Activated naive CD4-positive, alpha-beta T cell treated with anti-CD3 and anti-CD28 coated beads, Interleukin-2, amount 50 U/mL, for 16 hours (primary cell): ENCODE data around the gene CENPM.
A peak's percentile ranks its signal among the peaks of the same experiment; 100 is the strongest.

ENCODE experiments used
- DNase-seq: peaks from one replicate; pipeline ENCODE4 v3.0.0-alpha.2; 2020

The CENPM gene

DNA sequence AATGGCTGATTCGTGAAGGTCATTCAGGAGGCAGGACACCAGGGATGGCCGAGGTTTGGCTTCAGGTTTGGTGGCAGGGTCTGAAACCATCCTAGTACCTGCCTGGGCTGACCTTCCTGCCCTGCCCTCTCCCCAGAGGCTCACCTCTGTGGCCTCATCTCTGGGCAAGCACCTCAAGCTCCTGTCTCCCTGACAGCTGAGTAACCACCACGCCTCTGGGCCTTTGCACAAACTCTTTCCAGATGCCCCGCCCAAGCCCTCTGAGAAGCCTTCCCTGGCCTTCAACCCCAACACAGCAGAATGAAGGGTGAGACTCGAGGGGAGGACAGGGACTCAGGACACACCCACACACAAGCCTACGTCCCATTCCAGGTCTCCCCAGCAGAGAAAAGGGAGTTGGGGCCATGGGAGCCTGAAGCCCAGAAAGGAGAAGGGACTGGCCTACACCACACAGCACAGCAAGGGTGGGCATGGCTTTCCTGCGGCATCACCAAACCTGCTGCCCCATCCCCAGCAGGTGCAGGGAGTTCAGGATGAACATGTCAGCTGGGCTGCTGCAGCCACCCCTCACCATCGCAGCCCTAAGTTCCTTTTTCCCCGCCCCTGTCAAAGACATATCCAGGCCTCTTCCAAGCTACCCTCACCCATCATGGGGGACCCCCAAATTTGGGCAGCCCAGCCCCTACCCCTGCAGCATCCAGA lies 34.5 kb downstream of the CENPM start:
- no peak for DNase-seq

DNA sequence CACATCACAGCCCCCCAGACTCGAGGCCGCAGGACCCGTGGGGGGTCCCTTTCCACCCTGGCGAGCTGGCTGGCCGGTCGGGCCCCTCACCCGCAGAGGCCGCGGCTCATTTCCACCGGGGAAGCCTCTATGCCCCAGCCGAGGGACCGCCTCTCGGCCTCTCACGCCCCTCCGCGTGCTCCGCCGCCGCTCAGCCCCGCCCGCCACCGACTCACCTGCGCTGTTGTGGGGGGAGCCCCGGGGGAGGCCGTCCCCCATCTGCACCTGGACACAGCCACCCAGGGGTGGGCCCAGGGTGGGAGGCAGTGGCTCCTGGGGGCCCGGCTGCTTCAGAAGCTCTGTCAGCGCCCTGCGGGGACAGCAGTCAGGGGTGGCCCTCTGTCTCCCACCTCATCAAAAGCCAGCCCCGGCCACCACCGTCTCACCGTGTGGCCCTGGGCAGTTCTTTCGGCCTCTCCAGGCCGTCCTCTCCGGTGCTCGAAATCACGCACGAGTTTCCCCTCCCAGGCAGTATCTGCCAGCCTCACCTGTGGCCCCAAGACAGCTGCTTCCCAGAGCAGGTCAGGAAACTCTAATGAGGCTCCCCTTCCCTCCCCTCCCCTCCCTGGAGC lies 35.8 kb downstream of the CENPM start:
- DNase-seq: no peak

DNA sequence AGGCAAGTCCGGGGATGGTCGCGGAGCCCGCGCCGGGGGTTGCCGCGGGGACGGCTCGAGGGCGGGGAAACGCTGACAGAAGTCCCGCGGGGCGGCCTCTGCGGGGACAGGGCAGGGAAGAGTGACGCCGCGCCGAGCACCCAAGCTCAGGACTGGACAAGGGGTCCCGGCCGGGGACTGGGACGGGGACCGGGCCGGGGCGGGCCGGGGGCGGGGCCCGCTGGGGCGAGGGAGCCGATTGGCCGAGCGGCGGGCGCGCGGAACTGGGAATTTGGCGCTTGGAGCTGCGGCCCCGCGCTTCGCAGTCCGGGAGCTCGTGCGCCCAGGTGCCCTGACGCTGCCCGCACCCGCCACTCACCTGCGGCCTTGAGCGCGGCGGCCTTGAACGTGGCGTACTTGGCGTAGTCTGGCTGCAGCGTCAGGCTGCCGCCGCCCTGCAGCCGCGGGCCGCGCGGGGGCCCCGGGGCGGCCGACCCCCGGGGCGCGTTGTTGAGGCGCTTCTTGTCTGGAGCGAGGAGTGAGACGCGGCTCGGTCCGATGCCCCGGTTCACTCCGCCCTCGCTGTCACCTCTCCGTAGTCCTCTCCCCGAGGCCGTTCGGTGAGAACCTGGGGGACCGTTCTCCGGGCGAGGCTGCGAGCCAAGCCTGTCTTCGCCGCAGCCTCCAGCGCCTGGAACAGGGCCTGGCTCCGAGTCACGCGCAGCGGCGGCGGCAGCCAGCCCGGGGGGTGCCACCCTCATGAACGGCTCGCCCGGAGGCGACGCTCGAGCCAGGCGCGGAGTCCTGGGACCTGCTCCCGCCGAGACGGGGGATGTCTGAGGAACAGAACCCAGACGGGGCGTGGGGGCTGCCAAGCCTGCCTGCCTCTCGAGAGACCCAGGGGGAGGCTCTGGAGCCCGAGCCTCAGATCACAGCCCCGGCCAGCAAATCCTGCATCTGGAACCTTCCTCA lies 36.6 kb downstream of the CENPM start:
- DNase-seq: peak; percentile 48

DNA sequence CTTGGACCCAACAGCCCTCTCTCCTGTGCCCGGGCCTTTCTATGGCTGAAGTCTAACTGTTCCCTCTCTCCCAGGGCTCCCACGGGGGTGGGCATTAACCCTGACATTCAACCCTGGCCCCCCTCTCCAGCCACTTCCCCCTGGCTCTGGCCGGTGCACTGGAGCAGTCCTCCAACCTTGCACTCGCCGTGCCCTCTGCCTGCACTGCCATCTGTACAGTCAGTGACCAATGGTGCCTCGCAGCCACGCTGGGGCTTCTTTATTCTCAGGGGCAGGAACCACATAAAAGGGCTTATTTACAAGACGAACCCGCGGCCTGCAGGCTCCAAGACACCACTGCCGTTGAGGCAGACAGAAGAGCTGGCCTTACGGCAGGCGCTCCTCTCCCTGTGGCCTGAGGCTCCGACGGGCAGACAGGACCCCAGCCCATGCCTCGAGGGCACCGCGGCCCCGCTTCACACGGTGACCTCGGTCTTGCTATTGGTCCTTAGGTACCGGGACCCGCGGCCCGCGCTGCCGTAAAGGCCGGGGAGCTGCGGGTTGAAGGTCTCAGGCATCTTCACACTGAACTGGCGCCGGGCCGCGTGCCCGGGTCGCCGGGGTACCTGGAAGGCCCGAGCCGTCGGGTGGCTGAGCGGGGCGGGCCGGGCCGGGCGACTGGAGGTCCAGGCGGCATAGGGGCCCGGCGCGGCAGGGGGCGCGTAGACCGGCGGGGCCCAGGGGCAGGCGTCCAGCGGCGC lies 37.5 kb downstream of the CENPM start:
- DNase-seq: no peak

DNA sequence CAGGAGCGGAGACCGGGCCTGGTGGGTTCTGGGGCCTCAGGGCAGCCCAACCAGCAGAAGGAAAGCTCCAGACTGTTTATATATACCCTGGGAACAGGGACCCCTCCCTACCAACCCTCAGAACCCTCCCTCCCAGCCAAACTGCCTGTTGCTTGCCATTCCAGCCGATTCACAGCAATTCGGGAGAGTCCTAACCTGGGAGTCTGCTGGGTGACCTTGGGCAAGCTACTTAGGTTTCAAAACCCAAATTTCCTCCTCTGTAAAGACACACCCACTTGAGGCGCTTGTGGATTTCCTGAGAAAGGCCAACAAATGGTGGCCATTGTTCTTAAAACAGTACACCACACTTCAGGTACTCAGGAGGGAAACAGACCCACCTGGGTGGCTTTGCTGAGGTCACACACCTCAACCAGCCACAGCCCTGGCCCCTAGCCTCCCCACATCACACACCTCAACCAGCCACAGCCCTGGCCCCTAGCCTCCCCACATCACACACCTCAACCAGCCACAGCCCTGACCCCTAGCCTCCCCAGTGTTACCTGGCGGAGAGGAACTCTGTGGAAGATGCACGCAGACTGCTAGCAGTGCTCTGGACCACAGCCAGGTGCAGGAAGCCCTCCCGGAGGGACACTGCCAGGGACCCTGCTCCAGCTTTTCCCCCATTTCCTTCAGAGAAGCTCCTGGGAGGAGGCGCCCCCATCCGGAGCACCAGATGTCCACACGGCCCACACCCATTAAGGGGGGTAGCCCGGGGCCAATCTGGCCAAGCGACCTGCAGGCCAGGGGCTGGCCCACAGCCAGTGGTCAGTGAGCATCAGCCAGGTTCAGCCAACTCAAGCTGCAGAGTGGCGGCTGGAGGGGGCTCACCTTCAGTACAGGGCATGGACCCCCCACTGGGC lies 38.3 kb downstream of the CENPM start:
- no peak for DNase-seq

DNA sequence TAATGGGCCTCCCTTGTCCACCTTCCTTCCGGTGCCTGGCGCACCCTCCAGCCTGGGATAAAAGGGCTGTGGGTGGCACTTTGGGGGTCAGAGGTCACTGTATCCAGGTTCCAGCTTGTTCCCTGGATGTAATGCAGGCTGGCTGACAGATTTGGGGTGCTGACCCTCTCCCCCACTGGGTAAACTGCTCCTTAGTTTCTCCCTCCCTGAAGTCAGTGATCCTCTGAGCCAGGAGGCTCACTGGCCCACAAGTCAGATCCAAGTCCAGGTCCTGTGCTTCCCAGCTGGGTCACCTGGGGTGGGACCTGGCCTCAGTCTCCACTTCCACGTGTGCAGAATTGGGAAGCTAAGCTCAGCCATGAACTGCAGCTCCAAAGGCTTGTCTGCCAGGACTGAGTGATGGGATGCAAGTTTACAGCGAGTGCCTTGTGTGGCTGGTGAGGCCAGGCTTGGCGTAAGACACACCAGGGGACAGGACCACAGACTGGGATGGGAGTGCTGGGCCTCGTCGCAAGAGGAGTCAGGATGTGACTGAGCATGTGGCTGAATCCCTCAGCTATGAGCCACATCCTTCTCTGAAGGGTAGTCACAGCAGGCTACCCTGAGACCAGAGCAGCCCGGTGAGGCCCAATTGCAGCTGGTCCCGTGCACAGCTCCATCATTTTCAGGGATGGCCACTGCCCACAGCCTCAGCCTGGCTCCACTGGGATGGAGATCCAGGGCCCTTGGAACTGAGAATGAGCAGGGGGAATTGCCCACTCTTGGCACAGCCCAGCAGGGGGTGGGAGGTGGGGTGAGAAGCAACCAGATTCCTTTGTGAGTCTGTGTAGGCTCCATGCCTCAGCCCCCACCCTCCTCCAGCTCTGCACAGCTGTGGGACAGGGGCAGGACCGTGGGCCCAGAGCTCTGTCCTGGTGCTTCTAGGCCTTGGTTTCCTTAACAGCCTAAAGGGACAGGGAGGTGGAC lies 39.2 kb downstream of the CENPM start:
- no peak for DNase-seq

DNA sequence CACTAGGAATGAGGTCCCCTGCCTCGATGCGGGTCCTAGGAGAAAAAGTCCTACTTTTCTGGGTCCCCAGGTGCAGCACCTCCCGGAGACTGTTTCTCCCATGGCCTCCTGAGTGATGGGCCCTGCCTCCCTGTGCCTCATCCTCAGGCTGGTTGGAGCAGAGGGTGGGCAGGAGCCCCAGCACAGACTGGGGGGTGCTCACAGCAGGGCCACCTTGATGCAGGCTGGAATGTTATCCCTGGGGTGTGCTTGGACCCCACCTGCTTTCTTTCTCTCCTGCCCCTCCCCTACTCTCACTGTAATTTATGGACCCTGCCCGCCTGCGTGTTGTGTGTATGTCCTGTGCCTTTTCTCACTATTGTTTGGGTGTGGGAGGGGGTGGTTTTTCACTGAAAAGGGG lies 40.1 kb downstream of the CENPM start:
- DNase-seq: no peak

DNA sequence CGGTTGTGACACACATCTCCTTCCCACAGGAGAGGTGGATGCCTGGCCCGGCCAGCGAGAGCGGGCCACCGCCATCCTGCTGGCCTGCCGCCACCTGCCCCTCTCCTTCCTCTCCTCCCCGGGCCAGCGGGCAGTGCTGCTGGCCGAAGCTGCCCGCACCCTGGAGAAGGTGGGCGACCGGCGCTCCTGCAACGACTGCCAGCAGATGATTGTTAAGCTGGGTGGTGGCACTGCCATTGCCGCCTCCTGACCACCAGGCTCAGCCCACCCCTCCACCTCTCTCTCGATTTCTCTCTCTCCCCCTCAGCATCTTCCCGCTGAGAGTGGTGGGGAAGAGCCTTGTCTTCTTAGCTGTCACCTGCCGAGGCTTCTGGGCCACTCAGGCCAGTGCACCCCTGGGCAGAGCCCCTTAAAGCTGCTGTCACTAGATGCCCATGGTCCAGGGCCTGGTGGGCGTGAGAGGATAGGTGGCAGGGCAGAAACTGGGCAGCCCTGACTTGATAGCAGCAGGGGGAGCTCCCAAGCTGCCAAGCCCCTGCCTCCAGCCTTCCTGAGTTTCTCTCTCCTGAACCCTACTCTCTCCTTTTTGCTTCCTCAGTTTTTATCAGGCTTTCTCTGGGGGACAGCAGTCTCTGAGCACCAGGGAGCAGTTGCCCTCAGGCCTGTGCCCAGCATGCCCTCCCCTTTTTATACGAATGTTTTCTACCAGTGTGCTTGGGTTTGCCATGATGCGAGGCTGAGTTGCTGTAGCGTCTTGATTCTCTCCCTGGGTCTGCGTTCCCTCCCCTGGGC lies 41.3 kb downstream of the CENPM start:
- DNase-seq: no peak

DNA sequence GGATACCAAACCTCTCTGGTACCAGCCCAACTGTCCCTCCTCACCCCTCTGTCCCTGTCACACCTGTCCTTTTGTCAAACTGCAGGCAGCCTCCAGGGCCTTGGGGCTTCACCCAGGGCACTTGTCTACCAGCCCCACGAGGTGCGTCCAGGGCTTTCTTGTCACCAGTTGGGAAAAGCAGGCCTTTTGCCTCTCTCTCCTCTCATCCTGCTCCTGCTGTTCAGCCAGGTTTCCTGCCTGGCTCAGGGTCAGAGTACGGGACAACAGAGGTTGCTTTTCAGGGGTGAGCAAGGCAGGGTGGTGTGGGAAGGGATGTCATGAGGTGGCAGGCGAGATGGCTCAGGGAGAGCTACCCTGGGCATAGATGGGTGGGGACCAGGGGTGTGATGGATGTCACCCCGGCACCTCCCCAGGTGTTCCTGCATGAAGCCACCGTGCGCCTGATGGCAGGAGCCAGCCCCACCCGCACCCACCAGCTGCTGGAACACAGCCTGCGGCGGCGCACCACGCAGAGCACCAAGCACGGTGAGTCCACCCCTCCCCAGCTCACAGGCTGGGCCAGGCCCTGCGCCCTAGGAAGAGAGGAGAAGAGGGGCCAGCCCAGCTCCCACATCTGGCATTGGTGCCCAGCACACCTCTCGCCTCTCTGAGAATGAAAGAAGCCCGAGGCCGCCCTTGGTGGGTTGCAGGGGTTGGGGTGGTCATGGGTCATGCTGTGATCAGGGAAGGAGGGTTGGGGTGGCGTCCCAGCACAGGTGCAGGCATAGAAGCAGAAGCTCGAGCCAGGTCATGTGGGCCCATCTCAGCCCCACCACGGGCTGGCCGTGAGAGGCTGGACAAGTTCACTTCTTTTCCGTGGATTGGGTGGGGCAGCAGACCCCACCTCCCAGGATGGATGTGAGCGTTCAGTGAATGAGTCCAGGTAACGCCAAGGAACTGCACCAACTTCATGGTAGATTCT lies 42.2 kb downstream of the CENPM start:
- no peak for DNase-seq

DNA sequence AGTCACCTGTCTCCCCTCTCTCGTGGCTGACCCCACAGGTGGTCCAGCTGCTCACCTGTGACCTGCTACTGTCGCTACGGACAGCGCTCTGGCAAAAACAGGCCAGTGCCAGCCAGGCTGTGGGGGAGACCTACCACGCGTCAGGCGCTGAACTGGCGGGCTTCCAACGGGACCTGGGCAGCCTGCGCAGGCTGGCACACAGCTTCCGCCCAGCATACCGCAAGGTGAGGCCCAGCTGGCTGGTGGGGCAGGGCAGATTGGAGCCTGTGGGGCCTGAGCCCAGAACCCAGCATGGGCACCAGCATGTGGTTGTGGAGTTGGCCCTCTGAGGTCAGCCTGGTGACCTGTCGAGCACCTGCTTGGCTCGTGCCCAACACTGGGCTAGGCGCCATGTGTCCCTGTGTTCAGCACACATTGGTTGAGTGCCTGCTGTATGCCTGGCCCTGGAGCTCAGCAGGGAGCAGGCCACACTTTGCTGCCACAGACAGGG lies 44.0 kb downstream of the CENPM start:
- DNase-seq: no peak

DNA sequence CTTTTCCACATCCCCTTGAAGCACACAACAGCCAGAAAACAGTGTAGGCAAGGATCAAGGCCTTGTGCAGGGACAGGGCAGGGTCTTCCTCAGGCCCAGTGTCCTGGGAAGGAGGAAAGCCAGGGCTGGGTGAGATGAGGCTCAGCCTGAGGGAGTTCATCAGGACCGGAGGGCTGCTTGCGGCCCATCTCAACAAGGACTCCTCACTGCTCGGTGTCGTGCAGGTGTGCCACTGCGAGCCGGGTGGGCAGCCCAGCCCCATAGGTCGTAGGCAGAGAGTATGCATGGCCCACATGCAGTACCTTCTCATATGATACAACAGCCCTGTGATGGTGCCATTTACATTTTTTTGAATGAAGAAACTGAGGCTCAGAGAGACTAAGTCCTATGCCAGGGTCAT lies 44.9 kb downstream of the CENPM start:
- DNase-seq: no peak

DNA sequence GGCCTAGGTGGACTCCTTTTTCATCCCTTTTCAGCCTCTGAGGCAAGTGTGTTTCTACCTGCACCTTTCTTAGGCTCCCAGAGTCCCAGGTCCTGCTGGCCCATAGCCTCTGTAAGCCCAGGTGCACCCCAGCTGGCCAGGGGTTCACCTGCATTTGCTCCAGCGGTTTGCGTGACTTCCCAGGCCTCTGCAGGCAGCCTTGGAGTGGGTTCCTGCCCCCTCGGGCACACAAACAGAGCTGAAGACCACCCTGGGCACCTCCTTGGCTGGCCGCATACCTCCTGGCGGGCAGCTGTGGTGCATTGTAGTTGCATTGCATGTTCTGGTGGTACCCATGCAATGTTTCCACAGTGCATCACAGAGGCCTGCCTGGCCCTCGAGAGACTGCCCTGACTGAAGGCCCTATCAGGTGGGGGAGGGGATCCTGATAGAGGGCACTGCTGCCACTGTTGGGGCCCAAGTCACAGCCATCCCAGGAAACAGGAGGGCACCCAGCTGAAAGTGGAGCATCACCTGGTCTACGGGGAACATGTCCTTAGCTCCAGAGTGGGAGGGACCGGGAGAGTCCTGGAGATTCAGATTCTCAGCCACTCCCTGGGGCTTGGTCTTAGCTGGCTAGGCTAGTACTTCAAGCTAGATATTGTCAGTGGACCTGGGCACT lies 46.2 kb downstream of the CENPM start:
- no peak for DNase-seq

DNA sequence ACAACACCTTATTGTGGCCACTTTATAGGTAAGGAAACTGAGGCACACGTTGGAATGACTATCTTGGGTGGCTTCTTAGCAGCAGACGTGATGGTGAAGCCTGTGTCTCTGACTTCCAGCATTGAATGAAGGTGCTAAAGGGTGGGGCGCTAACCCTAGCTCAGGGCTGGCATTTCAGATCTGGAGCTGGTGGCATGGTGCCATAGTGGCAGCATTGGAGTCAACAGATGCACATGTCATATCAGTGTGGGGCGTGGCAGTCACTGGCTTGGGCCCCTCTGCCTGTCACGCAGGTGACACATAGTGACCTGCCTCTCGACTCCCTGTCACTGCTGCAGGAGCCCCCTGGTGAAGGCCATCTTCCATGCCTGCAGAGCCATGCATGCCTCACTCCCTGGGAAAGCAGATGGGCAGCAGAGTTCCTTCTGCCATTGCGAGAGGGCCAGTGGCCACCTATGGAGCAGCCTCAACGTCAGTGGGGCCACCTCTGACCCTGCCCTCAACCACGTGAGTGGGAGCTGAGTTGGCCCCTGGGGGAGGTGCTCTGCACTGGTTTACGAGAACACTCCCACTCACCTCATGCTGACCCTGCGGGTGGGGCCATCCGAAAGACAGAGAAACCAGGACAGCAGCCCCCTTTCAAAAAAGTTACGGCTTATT lies 46.8 kb downstream of the CENPM start:
- DNase-seq: no peak

DNA sequence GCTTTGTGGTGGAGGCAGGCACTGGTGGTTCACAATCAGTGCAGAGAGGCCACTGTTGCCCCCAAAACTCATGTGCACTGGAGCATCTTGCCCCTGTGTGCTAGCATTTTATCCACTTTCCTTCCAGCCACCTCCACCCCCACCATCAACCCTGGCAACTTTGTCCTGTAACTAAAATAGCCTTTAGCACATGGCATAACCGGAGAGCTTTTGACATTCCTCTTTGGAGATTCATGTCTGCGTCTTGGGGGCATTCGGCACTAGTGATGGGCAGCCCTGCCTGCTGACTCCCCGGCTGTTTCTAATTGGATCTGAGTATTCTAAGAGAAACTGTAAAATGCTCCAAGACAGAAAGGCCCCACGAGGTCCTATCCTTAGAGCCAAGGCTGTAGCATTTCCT lies 47.8 kb downstream of the CENPM start:
- no peak for DNase-seq

DNA sequence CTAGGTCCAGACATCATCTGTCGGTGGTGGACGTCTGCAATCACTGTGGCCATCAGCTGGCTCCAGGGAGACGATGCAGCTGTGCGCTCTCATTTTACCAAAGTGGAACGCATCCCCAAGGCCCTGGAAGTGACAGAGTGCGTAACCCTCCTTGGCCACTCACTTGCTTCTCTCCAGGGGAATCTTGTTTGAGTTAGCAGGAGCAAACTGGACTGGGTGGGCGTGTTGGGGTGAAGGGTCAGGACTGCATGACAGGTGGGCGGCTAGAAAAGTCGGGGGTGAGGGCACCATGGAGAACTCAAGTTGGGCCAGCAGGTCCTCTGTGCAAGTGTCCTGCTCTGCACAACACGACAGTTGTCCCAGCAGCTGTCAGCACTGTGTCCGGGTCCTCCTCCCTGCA lies 48.3 kb downstream of the CENPM start:
- no peak for DNase-seq

DNA sequence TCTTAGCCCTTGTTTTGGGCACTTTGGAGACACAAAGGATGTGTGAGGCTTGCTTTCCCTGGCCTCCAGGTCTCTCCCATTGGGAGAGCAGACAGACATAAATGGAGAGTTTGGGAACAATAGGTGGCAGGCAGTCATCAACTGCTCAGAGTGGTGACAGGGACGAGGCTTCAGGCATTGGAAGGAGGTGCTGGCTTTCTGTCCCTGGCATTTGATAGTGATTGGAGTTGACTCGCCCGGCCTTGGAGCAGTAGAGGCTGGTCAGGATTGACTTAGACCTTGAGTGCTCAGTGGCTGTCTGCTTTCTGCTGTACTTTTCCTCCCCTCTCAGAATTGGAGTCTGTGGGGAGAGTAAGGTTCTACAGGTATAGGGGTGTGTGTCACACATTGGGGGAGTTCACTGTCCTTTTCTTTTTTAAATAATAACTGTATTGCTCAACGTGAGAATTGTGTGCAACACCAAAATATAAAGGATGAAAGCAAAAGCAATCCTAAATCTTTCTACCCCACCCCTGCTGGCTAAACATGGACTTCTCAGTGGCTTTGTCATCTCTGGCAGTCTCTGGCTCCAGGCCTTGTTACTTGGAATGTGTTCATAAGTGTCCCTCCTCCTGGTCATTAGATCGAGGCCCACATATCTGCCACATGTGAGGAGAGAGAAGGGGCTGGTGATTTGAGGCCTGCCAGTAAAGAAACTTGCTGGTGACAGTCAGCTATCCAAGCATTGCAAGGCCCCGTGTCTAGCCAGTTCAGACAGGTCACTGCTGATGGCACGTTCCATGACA lies 53.2 kb downstream of the CENPM start:
- no peak for DNase-seq

DNA sequence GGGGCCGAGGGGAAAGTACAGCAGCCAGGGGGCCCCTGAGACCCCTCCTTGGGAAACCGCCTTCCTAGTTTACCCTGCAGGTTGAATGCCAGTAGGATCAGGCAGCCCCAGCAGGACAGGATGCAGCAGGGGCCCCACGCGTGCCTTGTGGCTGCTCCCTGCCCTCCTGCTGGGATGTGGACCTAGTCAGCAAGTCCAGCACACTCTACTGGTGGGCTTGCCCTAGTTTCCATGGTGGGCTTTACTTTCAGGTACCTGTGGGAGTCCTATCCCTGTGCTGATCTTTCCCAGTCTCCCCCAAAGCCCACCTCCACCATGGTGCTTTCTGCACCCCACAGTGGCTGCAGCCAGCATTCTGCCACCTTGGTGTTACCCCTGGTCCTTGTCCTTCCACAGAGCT lies 54.2 kb downstream of the CENPM start:
- no peak for DNase-seq
